GM04503 (cell line): ENCODE results near the gene NR2F1-AS1.

Experiments used
- DNase-seq: peaks from one replicate; pipeline ENCODE4 v3.0.0-alpha.2; 2012; ENCODE audit warnings: low read depth

Gene NR2F1-AS1

GRCh38 chr5:93603078-93603792 is 22.2 kb upstream of the NR2F1-AS1 start:
- no peak for DNase-seq

GRCh38 chr5:93602241-93603077 is 21.4 kb upstream of the NR2F1-AS1 start:
- DNase-seq = no peak

GRCh38 chr5:93601802-93602155 is 20.8 kb upstream of the NR2F1-AS1 start:
- no peak for DNase-seq

- no peak for DNase-seq
These were observed 20.2 kb upstream of the NR2F1-AS1 start for GRCh38 chr5:93601071-93601801.

GRCh38 chr5:93600409-93601070 is 19.5 kb upstream of the NR2F1-AS1 start:
- no peak for DNase-seq

- no peak for DNase-seq
These were observed 18.5 kb upstream of the NR2F1-AS1 start for GRCh38 chr5:93599399-93600120.

- DNase-seq = no peak
These were observed 18.0 kb upstream of the NR2F1-AS1 start for GRCh38 chr5:93599001-93599379.

- DNase-seq = no peak
These were observed 17.3 kb upstream of the NR2F1-AS1 start for GRCh38 chr5:93598091-93599000.

- no peak for DNase-seq
These were observed 15.9 kb upstream of the NR2F1-AS1 start for GRCh38 chr5:93596676-93597490.

- no peak for DNase-seq
These were observed 15.3 kb upstream of the NR2F1-AS1 start for GRCh38 chr5:93596310-93596675.

GRCh38 chr5:93595420-93596147 is 14.6 kb upstream of the NR2F1-AS1 start:
- DNase-seq = no peak

- no peak for DNase-seq
These were observed 13.8 kb upstream of the NR2F1-AS1 start for GRCh38 chr5:93594591-93595419.

- DNase-seq = no peak
These were observed 12.6 kb upstream of the NR2F1-AS1 start for GRCh38 chr5:93593476-93594131.

GRCh38 chr5:93592883-93593282 is 11.9 kb upstream of the NR2F1-AS1 start:
- no peak for DNase-seq

- DNase-seq = no peak
These were observed 10.4 kb upstream of the NR2F1-AS1 start for GRCh38 chr5:93591323-93591945.

GRCh38 chr5:93590493-93590892 is 9.5 kb upstream of the NR2F1-AS1 start:
- no peak for DNase-seq

- DNase-seq = no peak
These were observed 8.8 kb upstream of the NR2F1-AS1 start for GRCh38 chr5:93589829-93590215.
